Esophagus muscularis mucosa (tissue), 3 donors: Measurements from ENCODE around the gene PSMD7.

Experiments used
- CTCF ChIP-seq, 3 experiments: fragments of 200-600 bp in 2 of 3; fragments of 450-650 bp in 1 of 3; sonication (generic) in 2 of 3; IDR thresholded peaks; one replicate each; pipeline ENCODE4 v1.5.1; 2017 to 2019; ENCODE audit warnings: antibody characterized with exemption in 3 of 3, mild to moderate bottlenecking in 2 of 3, moderate library complexity in 1 of 3
- POLR2A ChIP-seq: fragments of 450-650 bp; IDR thresholded peaks from one replicate; pipeline ENCODE4 v1.6.1; 2017; ENCODE audit warnings: antibody characterized with exemption, moderate library complexity, mild to moderate bottlenecking, low read depth

GRCh38 chr16:74291577-74292208 lies 4.9 kb upstream of the PSMD7 start:
- no peak for TF ChIP-seq CTCF (IDR thresholded peaks at IDR 0.05)
- TF ChIP-seq POLR2A: no peak
